GM23248 (cell line): Measurements from ENCODE around the gene DKK3.

Source experiments
- EZH2 ChIP-seq: fragments of 200-600 bp; sonication (generic); IDR thresholded peaks from 2 replicates; pipeline ENCODE4 v1.6.1; 2018; ENCODE audit warnings: antibody characterized with exemption, mild to moderate bottlenecking; ENCODE audit not compliant: insufficient read depth, poor library complexity, severe bottlenecking
- EZH2phosphoT487 ChIP-seq: fragments of 200-600 bp; sonication (generic); IDR thresholded peaks from 2 replicates; pipeline ENCODE4 v1.6.1; 2018; ENCODE audit warnings: antibody characterized with exemption, moderate library complexity, mild to moderate bottlenecking, low read depth; ENCODE audit not compliant: insufficient read depth

DNA sequence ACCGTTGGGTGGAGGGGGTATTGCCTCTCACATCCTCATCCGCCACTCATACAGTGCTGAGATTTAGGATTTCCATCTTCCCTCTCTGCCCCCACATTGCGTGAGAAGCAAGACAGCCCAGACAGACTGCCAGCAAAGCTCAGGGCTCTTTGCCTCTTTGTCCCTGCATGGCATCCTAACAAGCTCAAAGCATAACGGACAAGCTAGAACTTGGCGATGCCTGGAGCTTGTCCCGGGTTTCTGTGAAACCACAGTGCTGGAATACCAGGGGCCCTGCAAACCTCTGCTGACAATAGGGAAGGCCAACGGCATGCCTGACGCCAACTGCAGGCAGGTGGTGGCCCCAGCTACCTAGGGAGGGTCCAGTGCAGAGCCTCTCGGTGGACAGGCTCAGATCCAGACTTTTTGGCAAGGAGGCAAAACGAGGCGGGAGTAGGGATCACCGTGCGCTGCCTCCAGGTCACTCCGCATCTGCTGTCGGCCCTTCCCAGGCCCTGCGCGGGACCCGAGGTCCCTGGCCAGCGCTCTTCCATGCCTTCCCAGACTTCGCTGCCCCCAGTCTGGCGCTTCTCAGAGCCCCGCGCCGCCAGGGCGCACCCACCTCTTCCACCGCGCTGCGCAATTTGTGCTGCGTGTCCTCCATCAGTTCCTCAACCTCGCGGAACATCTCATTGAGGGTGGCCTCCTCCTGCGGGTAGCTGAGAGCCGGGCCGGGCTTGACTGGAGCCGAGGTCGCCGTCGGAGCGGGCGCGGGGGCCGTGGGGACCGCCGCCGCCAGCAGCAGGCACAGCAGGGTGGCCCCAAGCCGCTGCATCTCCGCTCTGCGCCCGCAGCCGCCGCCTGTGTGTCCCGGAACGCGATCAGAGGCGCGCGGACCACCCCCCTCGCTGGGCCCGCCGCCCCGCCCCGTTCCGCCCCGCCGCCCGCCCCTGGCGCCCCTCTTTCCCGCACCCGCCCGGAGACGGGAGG is at the start of gene DKK3:
- TF ChIP-seq EZH2 (no peak), EZH2phosphoT487 (no peak)
